Keratinocyte (primary cell): ENCODE measurements around the gene CNGA2. TPM values are rescaled to one million over a fixed set of nuclear protein-coding genes. Genes with fewer than 3 reads are reported as not detected.

Experiments
- DNase-seq: peaks from one replicate; pipeline ENCODE4 v3.0.0-alpha.2; 2011; ENCODE audit warnings: low read depth, missing footprints, low spot score
- FAIRE-seq: peaks from 2 replicates; lab custom pipeline; 2011; peaks lifted over from hg19 to GRCh38; lab: Jason Lieb, UNC
- H2AFZ ChIP-seq: 2 replicates; pipeline ENCODE4 v1.6.0; 2012; ENCODE audit warnings: low read length, control low read depth, inconsistent platforms; ENCODE audit not compliant: control insufficient read depth
- H3K27ac ChIP-seq: 2 replicates; pipeline ENCODE4 v1.5.1; 2011; ENCODE audit warnings: low read length; ENCODE audit not compliant: control insufficient read depth, insufficient read depth
- H3K27me3 ChIP-seq: 3 replicates; pipeline ENCODE4 v1.6.0; 2011; ENCODE audit warnings: low read length; ENCODE audit not compliant: control insufficient read depth, insufficient read depth; ENCODE audit errors: extremely low read depth
- H3K36me3 ChIP-seq, 2 experiments: 2 replicates in 1 of 2; 3 replicates in 1 of 2; pipeline ENCODE4 v1.5.1; 2011; ENCODE audit warnings: low read length in 2 of 2, mild to moderate bottlenecking in 1 of 2; ENCODE audit not compliant: control insufficient read depth in 2 of 2, insufficient read depth in 2 of 2; ENCODE audit errors: extremely low read depth in 1 of 2
- H3K4me1 ChIP-seq: 3 replicates; pipeline ENCODE4 v1.5.1; 2011; ENCODE audit warnings: low read length; ENCODE audit not compliant: control insufficient read depth, insufficient read depth; ENCODE audit errors: extremely low read depth
- H3K4me2 ChIP-seq: 3 replicates; pipeline ENCODE4 v1.6.0; 2011; ENCODE audit warnings: low read depth, low read length; ENCODE audit not compliant: control insufficient read depth, insufficient read depth; ENCODE audit errors: extremely low read depth
- H3K4me3 ChIP-seq, 3 experiments: fragments of 200-600 bp in 1 of 3; sonication (generic) in 1 of 3; 2 replicates in 2 of 3; 3 replicates in 1 of 3; pipeline ENCODE4 v1.5.1; 2011 to 2016; ENCODE audit warnings: low read length in 3 of 3, mild to moderate bottlenecking in 3 of 3, control low read depth in 2 of 3, inconsistent platforms in 1 of 3, low read depth in 1 of 3, mixed read lengths in 1 of 3, mixed run types in 1 of 3, moderate library complexity in 1 of 3; ENCODE audit not compliant: control insufficient read depth in 2 of 3, insufficient read depth in 2 of 3; ENCODE audit errors: extremely low read depth in 1 of 3
- H3K79me2 ChIP-seq: 2 replicates; pipeline ENCODE4 v1.6.0; 2012; ENCODE audit warnings: low read length; ENCODE audit not compliant: control insufficient read depth, insufficient read depth
- H3K9ac ChIP-seq: 3 replicates; pipeline ENCODE4 v1.6.0; 2011; ENCODE audit warnings: low read length; ENCODE audit not compliant: control insufficient read depth, insufficient read depth; ENCODE audit errors: extremely low read depth
- H3K9me1 ChIP-seq: 3 replicates; pipeline ENCODE4 v1.6.0; 2011; ENCODE audit warnings: low read length; ENCODE audit not compliant: control insufficient read depth, insufficient read depth; ENCODE audit errors: extremely low read depth
- H3K9me3 ChIP-seq: 2 replicates; pipeline ENCODE4 v1.5.1; 2012; ENCODE audit warnings: low read depth, low read length; ENCODE audit not compliant: control insufficient read depth
- H4K20me1 ChIP-seq: 3 replicates; pipeline ENCODE4 v1.6.0; 2011; ENCODE audit warnings: low read length; ENCODE audit not compliant: control insufficient read depth, insufficient read depth; ENCODE audit errors: extremely low read depth
- EZH2 ChIP-seq: IDR thresholded peaks from one replicate; pipeline ENCODE4 v1.6.1; 2012; ENCODE audit warnings: inconsistent platforms, mild to moderate bottlenecking, low read length, moderate library complexity
- dilution Hi-C: fragments of 300-500 bp; cut with MboI; formaldehyde crosslinking; loops from one replicate; pipeline ENCODE4 v1.7.0; 2020; ENCODE audit warnings: low sequenced_read_pairs; ENCODE audit not compliant: extremely low pct_ligation_motif_present
- polyA plus RNA-seq, 5 experiments: library from polyadenylated mRNA; depleted of rRNA in 3 of 5; stranded (reverse) in 3 of 5; stranded (forward) in 1 of 5; unstranded in 1 of 5; fragments of >200 nt; gene quantifications; 1 replicate in 1 of 5; 2 replicates in 3 of 5; 3 replicates in 1 of 5; pipeline versions ENCODE4 v1.2.1 to v1.2.3, GENCODE V29; 2011 to 2012; ENCODE audit warnings: missing spikeins in 2 of 5, low read depth in 1 of 5, low replicate concordance in 1 of 5
- TF ChIP-seq, protein P1 (sequence below), 3 experiments: IDR thresholded peaks in 1 of 3; conservative IDR thresholded peaks in 1 of 3; optimal IDR thresholded peaks in 1 of 3; 2 replicates in 2 of 3; 3 replicates in 1 of 3; pipeline versions ENCODE3 to v1.5.1; 2011; ENCODE audit warnings: low read length in 3 of 3, mild to moderate bottlenecking in 3 of 3, moderate library complexity in 2 of 3, control low read depth in 1 of 3, inconsistent platforms in 1 of 3; ENCODE audit not compliant: insufficient read depth in 2 of 3; ENCODE audit errors: extremely low read depth in 1 of 3

Gene CNGA2
- polyA plus RNA-seq, 1 donor (not counting 4 experiments of a cell fraction or from before 2014, with no cell fraction given): not detected

DNA sequence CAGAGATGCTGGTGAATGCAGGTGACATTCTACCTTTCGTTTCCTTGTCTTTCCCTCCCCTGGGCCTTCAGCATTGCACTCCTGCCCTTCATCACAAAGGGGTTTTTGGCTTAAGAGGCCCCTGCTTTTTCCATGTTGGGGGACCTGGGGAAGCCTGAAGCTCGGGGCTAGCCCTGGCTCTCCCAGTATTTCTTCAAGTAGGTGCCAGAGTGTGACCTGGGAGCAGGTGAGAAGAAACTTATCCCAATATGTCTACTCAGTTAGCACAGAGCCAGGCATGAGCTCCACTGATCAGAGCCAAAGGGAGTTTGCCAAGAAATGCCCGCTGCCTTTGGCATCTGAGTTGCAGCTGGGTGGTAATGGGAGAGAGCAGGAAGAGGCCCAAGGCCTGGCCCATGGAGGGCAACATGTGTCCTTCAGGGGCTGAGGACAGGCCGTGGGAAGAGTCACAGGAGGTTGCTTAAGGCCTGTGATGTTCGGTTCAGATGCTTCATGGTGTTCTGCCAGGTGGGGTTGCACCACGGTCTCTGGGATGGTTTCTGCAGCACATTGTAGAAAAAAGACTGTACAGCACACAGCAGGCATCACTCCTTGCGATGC, 31.7 kb upstream of the CNGA2 start:
- TF ChIP-seq, protein P1, sequence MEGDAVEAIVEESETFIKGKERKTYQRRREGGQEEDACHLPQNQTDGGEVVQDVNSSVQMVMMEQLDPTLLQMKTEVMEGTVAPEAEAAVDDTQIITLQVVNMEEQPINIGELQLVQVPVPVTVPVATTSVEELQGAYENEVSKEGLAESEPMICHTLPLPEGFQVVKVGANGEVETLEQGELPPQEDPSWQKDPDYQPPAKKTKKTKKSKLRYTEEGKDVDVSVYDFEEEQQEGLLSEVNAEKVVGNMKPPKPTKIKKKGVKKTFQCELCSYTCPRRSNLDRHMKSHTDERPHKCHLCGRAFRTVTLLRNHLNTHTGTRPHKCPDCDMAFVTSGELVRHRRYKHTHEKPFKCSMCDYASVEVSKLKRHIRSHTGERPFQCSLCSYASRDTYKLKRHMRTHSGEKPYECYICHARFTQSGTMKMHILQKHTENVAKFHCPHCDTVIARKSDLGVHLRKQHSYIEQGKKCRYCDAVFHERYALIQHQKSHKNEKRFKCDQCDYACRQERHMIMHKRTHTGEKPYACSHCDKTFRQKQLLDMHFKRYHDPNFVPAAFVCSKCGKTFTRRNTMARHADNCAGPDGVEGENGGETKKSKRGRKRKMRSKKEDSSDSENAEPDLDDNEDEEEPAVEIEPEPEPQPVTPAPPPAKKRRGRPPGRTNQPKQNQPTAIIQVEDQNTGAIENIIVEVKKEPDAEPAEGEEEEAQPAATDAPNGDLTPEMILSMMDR (optimal IDR thresholded peaks at IDR 0.05 in 1 of 3, IDR thresholded peaks at IDR 0.05 in 1 of 3, conservative IDR thresholded peaks at IDR 0.05 in 1 of 3; ENCODE audit: extremely low read depth in 1 of 3, insufficient read depth in 2 of 3, low read length in 3 of 3): no peak
- TF ChIP-seq EZH2: no peak
- Histone ChIP-seq H3K4me3 (no peak overlapping the region), H3K27ac (no peak overlapping the region), H3K36me3 (no peaks in the 10 kb centered on the region), H3K4me2 (no peak overlapping the region), H2AFZ (no peak overlapping the region), H3K27me3 (peaks cover 4% of the 10 kb centered on the region), H3K9ac (no peak overlapping the region), H3K9me3 (no peaks in the 10 kb centered on the region), H3K79me2 (no peaks in the 10 kb centered on the region), H4K20me1 (no peaks in the 10 kb centered on the region), H3K9me1 (no peaks in the 10 kb centered on the region), H3K4me1 (no peaks in the 10 kb centered on the region)
- DNase-seq: no peak
- no peak for FAIRE-seq
- dilution Hi-C loops: no loop called here

DNA sequence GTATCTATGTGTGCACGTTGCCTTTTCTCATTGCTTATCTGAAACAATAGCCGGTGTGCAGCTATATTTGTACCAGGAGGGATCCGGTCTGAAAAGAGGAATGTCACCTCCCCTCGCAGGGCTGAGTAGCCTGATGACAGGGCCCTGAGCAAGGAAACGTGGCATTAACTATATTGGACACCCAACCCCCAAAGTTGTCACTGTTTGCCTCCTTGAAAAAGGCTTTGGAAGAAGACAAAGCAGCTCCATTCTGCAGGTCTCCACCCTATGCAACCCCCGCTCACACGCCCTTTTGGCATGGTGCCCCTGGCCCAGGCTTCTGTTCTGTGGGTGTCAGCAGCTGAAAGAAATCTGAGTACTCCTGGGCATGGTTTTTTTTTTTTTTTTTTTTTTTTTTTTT, 31.1 kb upstream of the CNGA2 start:
- H3K4me2 ChIP-seq: no peak overlapping the region
- DNase-seq: no peak
- no peak overlapping the region for H2AFZ ChIP-seq
- no peaks in the 10 kb centered on the region for H3K9me1 ChIP-seq
- no peaks in the 10 kb centered on the region for H3K36me3 ChIP-seq
- FAIRE-seq: no peak
- no peak for TF ChIP-seq EZH2
- TF ChIP-seq, protein P1 (optimal IDR thresholded peaks at IDR 0.05 in 1 of 3, IDR thresholded peaks at IDR 0.05 in 1 of 3, conservative IDR thresholded peaks at IDR 0.05 in 1 of 3; ENCODE audit: extremely low read depth in 1 of 3, insufficient read depth in 2 of 3, low read length in 3 of 3): no peak
- H3K4me1 ChIP-seq: no peaks in the 10 kb centered on the region
- no peak overlapping the region for H3K9ac ChIP-seq
- no peaks in the 10 kb centered on the region for H3K79me2 ChIP-seq
- peaks cover 4% of the 10 kb centered on the region for H3K27me3 ChIP-seq
- H4K20me1 ChIP-seq: no peaks in the 10 kb centered on the region
- H3K27ac ChIP-seq: no peak overlapping the region
- H3K4me3 ChIP-seq: no peak overlapping the region
- dilution Hi-C loops: no loop called here
- H3K9me3 ChIP-seq: no peaks in the 10 kb centered on the region
